Hematopoietic multipotent progenitor cell treated with erythropoietin and hydrocortisone succinate and interleukin-3 and kit ligand, for 15 days (in vitro differentiated cells): ENCODE results near the gene ACER1.
"Not testable (repeated sequence)": the region's sequence is repeated elsewhere in the genome, so short reads cannot be mapped to it uniquely, and the experiment has no call there.

Experiments used
- DNase-seq: peaks from one replicate; pipeline ENCODE4 v3.0.0-alpha.2; 2015; ENCODE audit warnings: low spot score

The ACER1 gene

DNA sequence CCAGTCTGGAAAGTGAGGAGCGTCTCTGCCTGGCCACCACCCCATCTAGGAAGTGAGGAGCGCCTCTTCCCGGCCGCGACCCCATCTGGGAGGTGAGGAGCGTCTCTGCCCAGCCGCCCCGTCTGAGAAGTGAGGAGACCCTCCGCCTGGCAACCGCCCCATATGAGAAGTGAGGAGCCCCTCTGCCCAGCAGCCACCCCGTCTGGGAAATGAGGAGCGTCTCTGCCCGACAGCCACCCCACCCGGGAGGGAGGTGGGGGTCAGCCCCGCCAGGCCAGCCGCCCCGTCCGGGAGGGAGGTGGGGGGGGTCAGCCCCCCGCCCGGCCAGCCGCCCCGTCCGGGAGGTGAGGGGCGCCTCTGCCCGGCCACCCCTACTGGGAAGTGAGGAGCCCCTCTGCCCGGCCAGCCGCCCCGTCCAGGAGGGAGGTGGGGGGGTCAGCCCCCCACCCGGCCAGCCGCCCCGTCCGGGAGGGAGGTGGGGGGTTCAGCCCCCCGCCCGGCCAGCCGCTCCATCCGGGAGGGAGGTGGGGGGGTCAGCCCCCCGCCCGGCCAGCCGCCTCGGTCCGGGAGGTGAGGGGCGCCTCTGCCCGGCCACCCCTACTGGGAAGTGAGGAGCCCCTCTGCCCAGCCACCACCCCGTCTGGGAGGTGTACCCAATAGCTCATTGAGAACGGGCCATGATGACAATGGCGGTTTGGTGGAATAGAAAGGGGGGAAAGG lies 22.1 kb upstream of the ACER1 start:
- DNase-seq: not testable (repeated sequence)

GRCh38 chr19:6354098-6354674 lies 20.8 kb upstream of the ACER1 start:
- DNase-seq: no peak

DNA sequence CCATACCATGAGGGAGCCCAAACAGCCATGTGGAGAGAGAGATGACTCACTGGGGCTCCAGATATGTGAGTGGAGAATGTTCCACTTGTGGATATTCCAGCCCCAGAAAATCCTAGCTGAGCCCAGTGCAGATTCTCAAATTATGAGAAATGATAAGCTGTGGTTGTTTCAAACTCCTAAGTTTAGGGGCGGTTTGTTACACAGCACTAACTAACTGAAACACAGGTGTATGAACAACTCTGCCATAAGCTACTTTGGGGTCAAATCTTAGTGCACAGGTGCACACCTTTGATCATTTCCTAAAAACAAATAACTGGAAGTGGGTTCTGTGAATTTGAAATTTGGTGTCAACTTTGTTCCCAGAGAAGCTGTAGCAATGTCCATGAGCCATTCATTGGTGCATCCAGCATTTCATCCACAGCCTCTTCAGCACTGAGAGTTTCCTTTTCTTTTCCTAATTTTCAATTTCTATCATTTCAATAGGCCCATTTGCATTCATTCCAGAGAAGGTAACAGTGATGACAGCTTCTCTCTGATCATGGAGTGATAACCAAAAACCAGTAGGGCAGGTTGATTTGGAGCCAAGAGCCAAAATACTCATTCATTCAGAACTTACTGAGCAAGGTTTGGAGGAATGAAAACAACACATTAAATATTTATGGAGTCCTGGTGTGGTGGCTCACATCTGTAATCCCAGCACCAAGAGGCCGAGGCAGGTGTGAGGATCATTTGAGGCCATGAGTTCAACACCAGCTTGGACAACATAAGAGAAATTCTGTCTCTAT lies 19.2 kb upstream of the ACER1 start:
- no peak for DNase-seq

- DNase-seq: no peak
These were observed 17.3 kb upstream of the ACER1 start for GRCh38 chr19:6350688-6351087.

DNA sequence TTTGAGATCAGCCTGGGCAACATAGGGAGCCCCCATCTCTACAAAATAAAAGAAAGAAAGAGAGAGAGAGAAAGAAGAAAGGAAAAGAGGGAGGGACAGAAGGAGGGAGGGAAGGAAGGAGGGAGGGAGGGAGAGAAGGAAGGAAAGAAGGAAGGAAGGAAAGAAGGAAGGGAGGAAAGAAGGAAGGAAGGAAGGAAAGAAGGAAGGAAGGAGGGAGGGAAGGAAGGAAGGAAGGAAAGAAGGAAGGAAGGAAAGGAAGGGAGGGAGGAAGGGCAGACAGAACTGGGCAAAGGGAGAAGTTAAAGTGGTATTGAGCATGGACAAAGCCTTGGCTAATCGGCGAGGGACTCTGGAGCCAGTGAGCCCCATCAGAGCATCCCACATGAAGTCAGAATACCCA lies 15.9 kb upstream of the ACER1 start:
- not testable (repeated sequence) for DNase-seq

GRCh38 chr19:6343462-6343861 lies 10.1 kb upstream of the ACER1 start:
- DNase-seq: no peak

GRCh38 chr19:6340493-6341201 lies 7.2 kb upstream of the ACER1 start:
- DNase-seq: no peak

DNA sequence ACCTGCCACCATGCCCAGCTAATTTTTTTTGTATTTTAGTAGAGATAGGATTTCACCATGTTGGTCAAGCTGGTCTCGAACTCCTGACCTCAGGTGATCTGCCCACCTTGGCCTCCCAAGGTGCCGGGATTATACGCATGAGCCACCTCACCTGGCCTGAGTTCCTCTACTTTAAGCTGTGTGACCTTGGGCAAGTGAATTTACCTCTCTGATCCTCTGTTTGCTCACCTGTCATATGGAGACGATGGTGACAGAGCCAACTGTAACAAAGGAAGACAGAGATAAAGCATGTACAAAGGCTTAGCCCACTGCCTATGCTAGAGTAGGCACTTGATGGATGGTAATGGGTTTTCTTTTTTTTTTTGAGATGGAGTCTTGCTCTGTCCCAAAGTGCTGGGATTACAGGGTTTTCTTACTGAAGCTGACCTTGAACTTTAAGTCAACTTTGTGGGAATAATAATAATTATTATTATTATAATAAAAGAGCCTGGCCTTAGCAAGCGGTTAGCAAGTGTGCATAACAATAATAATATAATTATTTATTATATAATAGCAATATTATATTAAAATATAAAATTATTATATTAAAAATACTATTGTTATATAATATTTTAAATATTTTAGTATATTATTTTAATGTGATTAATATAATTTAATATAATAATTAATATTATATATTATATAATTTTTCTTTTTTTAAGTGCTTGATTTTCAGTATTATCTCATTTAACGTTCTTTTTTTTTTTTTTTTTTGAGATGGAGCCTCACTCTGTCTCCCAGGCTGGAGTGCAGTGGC lies 1.3 kb upstream of the ACER1 start:
- DNase-seq: no peak

DNA sequence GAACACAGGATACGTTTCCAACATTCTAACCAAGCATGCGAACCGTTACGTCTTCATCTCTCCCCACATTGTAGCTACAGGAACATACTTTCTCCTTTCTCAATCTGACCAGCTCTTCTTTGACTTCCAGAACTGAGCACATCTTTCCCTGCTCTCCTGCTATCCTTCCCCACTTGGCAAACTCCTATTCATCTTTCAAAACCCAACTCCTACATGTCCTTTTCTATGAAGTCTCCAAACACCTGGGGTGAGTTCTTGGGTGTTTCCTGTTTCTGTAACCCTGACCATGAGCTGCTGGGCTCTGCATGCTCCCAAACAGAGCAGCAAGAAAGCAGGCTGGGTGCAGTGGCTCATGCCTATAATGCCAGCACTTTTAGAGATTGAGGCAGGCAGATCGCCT lies 6.6 kb downstream of the ACER1 start:
- no peak for DNase-seq

DNA sequence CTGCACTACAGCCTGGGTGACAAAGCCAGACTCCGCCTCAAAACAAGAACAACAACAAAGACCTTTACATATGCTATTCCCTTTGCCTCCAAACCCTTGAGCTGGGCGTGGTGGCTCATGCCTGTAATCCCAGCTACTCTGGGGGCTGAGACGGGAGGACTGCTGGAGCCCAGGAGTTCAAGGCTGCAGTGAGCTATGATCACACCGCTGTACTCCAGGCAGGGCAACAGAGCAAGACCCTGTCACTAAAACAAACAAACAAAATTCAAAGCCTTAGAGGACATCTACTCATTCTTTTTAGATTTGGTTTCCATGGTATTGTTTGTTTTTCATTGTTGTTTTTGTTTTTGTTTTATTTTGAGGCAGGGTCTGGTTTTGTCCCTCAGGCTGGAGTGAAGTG lies 7.8 kb downstream of the ACER1 start:
- no peak for DNase-seq

- DNase-seq: no peak
These were observed 8.7 kb downstream of the ACER1 start for GRCh38 chr19:6324757-6325156.

DNA sequence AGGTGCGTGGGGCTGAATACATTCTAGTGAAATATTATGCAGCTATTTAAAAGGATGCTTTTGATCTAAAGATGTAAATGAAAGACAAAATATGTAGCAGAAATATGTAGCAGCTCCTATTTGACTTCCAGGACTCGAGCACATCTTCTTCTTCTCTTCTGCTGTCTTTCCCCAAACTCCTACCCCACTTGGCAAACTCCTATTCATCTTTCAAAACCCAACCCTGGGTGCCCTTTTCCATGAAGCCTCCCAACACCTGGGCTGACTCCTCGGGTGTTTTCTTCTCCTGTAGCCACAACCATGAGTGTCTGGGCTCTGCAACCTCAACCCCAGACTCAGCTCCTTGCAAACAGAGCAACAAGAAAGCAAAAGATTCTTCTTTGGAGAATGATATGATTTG lies 11.1 kb downstream of the ACER1 start:
- no peak for DNase-seq

- no peak for DNase-seq
These were observed 14.0 kb downstream of the ACER1 start for GRCh38 chr19:6319376-6319775.

GRCh38 chr19:6318772-6319171 lies 14.6 kb downstream of the ACER1 start:
- DNase-seq: no peak

DNA sequence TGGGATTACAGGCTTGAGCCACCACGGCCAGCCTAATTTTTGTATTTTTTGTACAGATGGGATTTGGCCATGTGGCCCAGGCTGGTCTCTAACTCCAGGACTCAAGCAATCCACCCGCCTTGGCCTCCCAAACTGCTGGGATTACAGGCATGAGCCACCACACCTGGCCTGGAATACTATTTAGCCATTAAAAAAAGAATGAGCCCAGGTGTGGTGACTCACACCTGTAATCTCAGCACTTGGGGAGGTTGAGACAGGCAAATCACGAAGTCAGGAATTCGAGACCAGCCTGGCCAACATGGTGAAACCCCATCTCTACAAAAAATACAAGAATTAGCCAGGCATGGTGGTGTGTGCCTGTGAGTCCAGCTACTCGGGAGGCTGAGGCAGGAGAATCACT lies 17.8 kb downstream of the ACER1 start:
- DNase-seq: not testable (repeated sequence)

DNA sequence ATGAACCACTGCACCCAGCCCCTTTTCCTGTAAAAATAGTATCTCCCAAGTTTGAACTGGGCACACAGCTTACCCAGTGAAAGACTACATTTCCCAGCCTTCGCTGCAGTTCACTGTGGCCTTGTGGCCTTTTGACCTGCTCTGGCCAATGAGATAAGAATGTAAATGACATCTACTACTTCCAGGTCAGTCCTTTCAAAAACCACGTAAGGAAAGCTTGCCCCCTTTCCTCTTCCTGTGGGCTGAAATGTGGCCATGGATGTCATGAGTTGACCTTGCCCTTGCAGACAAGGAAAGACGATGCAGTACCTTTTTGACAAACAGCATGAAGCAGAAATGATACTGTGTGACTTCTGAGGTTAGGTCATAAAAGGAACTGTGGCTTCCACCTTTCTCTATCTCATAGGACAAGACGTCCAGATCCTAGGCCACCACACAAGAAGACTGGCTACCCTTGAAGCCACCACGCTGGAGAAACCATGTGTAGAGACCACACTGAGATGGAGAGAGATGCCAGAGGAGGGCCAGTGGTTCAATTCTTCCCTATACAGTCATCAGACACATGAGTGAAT lies 19.9 kb downstream of the ACER1 start:
- DNase-seq: no peak

DNA sequence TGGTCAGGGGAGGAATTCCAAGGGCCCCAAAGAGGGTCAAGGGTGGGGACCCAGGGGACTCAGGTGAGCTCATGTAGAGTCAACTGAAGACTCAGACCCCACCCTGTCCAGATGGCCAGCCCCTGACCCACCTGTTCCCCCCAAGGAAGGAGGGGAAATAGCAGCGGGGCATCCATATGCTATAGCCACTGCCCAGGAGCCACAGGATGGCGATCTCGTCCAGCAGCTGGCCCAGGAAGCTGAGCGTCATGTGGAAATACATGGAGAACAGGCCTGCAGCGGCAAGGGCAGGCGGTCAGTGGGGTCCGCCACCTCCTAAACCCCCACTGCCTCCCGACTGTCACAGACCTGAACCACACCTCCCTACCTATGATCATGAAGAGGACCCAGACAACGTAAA lies 21.4 kb downstream of the ACER1 start:
- DNase-seq: no peak

GRCh38 chr19:6298413-6298812 lies 35.0 kb downstream of the ACER1 start:
- DNase-seq: no peak

GRCh38 chr19:6297202-6297601 lies 36.2 kb downstream of the ACER1 start:
- no peak for DNase-seq

DNA sequence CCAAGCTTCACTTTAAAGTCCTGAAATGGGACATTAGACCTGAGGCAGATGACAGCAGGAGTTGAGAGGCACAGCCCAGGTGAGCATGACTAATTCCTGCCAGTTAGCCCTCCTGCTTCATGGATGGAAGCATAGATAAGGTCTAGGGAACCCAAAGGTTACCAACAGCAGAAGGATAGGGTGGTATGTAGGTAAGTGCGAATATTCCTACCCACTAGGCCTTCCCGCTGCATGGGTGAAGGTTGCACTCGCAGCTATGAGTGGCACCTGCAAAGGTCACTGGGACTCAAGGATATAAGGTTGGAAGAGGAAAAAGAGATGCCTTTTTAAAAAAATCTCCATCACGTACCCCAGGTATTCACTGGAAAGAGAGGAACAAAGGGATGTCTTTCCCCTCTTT lies 41.4 kb downstream of the ACER1 start:
- no peak for DNase-seq

DNA sequence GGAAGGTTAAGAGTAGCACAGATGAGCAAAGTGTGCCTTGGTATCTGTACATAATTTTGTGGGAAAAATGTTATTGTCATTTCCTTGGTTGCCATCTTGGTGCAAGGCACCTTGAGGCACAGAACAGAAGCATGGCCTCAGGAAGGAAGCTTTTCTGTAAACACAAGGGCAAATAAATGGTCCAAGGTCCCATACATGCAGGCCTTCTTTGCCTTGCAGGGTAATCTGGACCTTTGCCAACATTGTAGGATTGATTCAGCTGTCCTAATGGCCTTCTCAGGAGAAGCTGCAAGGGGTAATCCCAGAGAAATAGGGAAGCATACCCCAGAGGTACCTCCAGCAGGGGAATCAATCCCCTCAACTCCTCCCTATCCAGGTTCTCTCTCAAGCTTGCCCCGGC lies 44.7 kb downstream of the ACER1 start:
- no peak for DNase-seq
